ENCODE data around the gene PRSS8. TPM values are rescaled to one million over a fixed set of nuclear protein-coding genes. Genes with fewer than 3 reads are reported as not detected.
"Not testable (repeated sequence)": the region's sequence is repeated elsewhere in the genome, so short reads cannot be mapped to it uniquely, and the experiment has no call there.

PRSS8 gene
- total RNA-seq, 1 donor from 2014 or later: not detected

GRCh38 chr16:31157136-31157535, 21.6 kb upstream of the PRSS8 start:
- H3K27me3 Mint-ChIP-seq (ENCODE audit: low read depth): peaks cover 28% of the 10 kb centered on the region
- H3K36me3 Mint-ChIP-seq (ENCODE audit: low read depth): no peaks in the 10 kb centered on the region
- H3K4me1 Mint-ChIP-seq: no peaks in the 10 kb centered on the region
- no peak for TF ChIP-seq CTCF (conservative IDR thresholded peaks at IDR 0.05)
- no peak overlapping the region for H3K4me3 Mint-ChIP-seq
- H3K9me3 Mint-ChIP-seq: no peaks in the 10 kb centered on the region
- no peak for DNase-seq (ENCODE audit: low read depth, low spot score)
- H3K27ac Mint-ChIP-seq (ENCODE audit: unreplicated experiment): no peak overlapping the region

GRCh38 chr16:31150976-31151375, 15.4 kb upstream of the PRSS8 start:
- not testable (repeated sequence) for H3K4me1 Mint-ChIP-seq; DNase-seq (ENCODE audit: low read depth, low spot score); H3K27ac Mint-ChIP-seq (ENCODE audit: unreplicated experiment); H3K9me3 Mint-ChIP-seq; H3K36me3 Mint-ChIP-seq (ENCODE audit: low read depth); H3K4me3 Mint-ChIP-seq
- peaks cover 47% of the 10 kb centered on the region for H3K27me3 Mint-ChIP-seq (ENCODE audit: low read depth)

- no peak for TF ChIP-seq CTCF (conservative IDR thresholded peaks at IDR 0.05)
- Mint-ChIP-seq H3K9me3 (no peaks in the 10 kb centered on the region), H3K27ac (ENCODE audit: unreplicated experiment) (no peak within 1 kb of the TSS), H3K4me3 (no peak within 1 kb of the TSS), H3K36me3 (ENCODE audit: low read depth) (no peaks in the 10 kb centered on the region), H3K4me1 (peaks cover 4% of the 10 kb centered on the region), H3K27me3 (ENCODE audit: low read depth) (peaks cover 52% of the 10 kb centered on the region)
- no peak for DNase-seq (ENCODE audit: low read depth, low spot score)
Observed at GRCh38 chr16:31149894-31150890, 14.7 kb upstream of the PRSS8 start, which contains the start of gene PRSS36. Gene PRSS36, minus strand, starts transcription at chr16:31150066. Its CDS starts 31 bp downstream, at chr16:31150035.

GRCh38 chr16:31149332-31149731, 13.8 kb upstream of the PRSS8 start:
- H3K36me3 Mint-ChIP-seq (ENCODE audit: low read depth): no peaks in the 10 kb centered on the region

GRCh38 chr16:31148896-31149295, 13.4 kb upstream of the PRSS8 start:
- H3K27ac Mint-ChIP-seq (ENCODE audit: unreplicated experiment): no peak overlapping the region
- H3K36me3 Mint-ChIP-seq (ENCODE audit: low read depth): no peaks in the 10 kb centered on the region
- H3K4me1 Mint-ChIP-seq: peaks cover 4% of the 10 kb centered on the region
- TF ChIP-seq CTCF (conservative IDR thresholded peaks at IDR 0.05): no peak
- H3K4me3 Mint-ChIP-seq: no peak overlapping the region
- H3K9me3 Mint-ChIP-seq: no peaks in the 10 kb centered on the region
- no peak for DNase-seq (ENCODE audit: low read depth, low spot score)
- peaks cover 51% of the 10 kb centered on the region for H3K27me3 Mint-ChIP-seq (ENCODE audit: low read depth)

More at GRCh38 chr16:31149332-31149731, 13.8 kb upstream of the PRSS8 start:
- TF ChIP-seq CTCF (conservative IDR thresholded peaks at IDR 0.05): no peak
- Mint-ChIP-seq H3K27me3 (ENCODE audit: low read depth) (peaks cover 51% of the 10 kb centered on the region), H3K9me3 (no peaks in the 10 kb centered on the region), H3K4me3 (no peak overlapping the region), H3K27ac (ENCODE audit: unreplicated experiment) (no peak overlapping the region), H3K4me1 (peaks cover 4% of the 10 kb centered on the region)
- DNase-seq (ENCODE audit: low read depth, low spot score): no peak

GRCh38 chr16:31148281-31148728, 12.8 kb upstream of the PRSS8 start:
- H3K36me3 Mint-ChIP-seq (ENCODE audit: low read depth): no peaks in the 10 kb centered on the region
- H3K4me3 Mint-ChIP-seq: no peak overlapping the region
- H3K9me3 Mint-ChIP-seq: no peaks in the 10 kb centered on the region
- DNase-seq (ENCODE audit: low read depth, low spot score): no peak
- H3K4me1 Mint-ChIP-seq: peaks cover 4% of the 10 kb centered on the region
- TF ChIP-seq CTCF (conservative IDR thresholded peaks at IDR 0.05): no peak
- no peak overlapping the region for H3K27ac Mint-ChIP-seq (ENCODE audit: unreplicated experiment)
- peaks cover 50% of the 10 kb centered on the region for H3K27me3 Mint-ChIP-seq (ENCODE audit: low read depth)
